Measurements from ENCODE around the gene MYLK.

DNA sequence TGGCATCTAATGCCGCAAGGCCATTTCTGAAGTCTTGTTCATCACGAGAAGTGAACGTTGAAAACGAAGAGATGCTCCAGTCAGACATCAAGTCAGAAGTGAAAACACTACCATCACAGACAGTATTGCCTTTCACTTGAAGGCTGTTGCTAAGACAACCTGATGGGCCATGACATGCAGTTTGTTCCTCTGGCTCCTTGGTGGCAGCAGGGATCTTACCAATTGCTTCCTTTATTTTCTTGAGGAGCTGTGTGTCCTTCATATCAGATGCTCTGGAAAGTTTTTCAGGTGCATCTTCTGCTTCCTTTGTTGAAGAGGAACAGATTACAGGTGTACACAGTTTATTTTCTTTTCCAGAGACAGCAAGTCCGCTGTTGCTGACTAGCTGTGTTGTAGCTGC, 30.7 kb upstream of the MYLK start:
- TF ChIP-seq SREBF2 (CRISPR knock-in tag; IDR thresholded peaks at IDR 0.05) (no peak), ASH1L (IDR thresholded peaks at IDR 0.05; ENCODE audit: borderline replicate concordance, low read depth, partially characterized antibody) (no peak), RCOR1 (IDR thresholded peaks at IDR 0.05; ENCODE audit: borderline replicate concordance in 1 of 2, low read depth in 2 of 2, low read length in 2 of 2) (no peak), ZNF586 (CRISPR knock-in tag; conservative IDR thresholded peaks at IDR 0.05) (no peak), ZNF76 (CRISPR knock-in tag; IDR thresholded peaks at IDR 0.05; ENCODE audit: borderline replicate concordance) (no peak), TFAM (CRISPR knock-in tag; conservative IDR thresholded peaks at IDR 0.05) (no peak), FOXK1 (CRISPR knock-in tag; IDR thresholded peaks at IDR 0.05; ENCODE audit: borderline replicate concordance) (no peak)
- TF ChIP-seq, protein P1, sequence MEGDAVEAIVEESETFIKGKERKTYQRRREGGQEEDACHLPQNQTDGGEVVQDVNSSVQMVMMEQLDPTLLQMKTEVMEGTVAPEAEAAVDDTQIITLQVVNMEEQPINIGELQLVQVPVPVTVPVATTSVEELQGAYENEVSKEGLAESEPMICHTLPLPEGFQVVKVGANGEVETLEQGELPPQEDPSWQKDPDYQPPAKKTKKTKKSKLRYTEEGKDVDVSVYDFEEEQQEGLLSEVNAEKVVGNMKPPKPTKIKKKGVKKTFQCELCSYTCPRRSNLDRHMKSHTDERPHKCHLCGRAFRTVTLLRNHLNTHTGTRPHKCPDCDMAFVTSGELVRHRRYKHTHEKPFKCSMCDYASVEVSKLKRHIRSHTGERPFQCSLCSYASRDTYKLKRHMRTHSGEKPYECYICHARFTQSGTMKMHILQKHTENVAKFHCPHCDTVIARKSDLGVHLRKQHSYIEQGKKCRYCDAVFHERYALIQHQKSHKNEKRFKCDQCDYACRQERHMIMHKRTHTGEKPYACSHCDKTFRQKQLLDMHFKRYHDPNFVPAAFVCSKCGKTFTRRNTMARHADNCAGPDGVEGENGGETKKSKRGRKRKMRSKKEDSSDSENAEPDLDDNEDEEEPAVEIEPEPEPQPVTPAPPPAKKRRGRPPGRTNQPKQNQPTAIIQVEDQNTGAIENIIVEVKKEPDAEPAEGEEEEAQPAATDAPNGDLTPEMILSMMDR (IDR thresholded peaks at IDR 0.05 in 2 of 3, conservative IDR thresholded peaks at IDR 0.05 in 1 of 3; ENCODE audit: insufficient read depth in 2 of 3, low read depth in 1 of 3, low read length in 3 of 3), result no peak
- TF ChIP-seq, protein P2, sequence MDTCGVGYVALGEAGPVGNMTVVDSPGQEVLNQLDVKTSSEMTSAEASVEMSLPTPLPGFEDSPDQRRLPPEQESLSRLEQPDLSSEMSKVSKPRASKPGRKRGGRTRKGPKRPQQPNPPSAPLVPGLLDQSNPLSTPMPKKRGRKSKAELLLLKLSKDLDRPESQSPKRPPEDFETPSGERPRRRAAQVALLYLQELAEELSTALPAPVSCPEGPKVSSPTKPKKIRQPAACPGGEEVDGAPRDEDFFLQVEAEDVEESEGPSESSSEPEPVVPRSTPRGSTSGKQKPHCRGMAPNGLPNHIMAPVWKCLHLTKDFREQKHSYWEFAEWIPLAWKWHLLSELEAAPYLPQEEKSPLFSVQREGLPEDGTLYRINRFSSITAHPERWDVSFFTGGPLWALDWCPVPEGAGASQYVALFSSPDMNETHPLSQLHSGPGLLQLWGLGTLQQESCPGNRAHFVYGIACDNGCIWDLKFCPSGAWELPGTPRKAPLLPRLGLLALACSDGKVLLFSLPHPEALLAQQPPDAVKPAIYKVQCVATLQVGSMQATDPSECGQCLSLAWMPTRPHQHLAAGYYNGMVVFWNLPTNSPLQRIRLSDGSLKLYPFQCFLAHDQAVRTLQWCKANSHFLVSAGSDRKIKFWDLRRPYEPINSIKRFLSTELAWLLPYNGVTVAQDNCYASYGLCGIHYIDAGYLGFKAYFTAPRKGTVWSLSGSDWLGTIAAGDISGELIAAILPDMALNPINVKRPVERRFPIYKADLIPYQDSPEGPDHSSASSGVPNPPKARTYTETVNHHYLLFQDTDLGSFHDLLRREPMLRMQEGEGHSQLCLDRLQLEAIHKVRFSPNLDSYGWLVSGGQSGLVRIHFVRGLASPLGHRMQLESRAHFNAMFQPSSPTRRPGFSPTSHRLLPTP (IDR thresholded peaks at IDR 0.05; ENCODE audit: borderline replicate concordance, extremely low read depth, insufficient read length), result no peak

Data from K562 (cell line).